GM18498 (cell line): ENCODE results near the gene ENTPD3.

Experiments
- ATAC-seq: cut with Tn5 transposase; IDR thresholded peaks from one replicate; pipeline ENCODE4 v1.9.1; 2021; ENCODE audit warnings: mild to moderate bottlenecking, moderate library complexity; ENCODE audit not compliant: unreplicated experiment

Gene ENTPD3, protein sequence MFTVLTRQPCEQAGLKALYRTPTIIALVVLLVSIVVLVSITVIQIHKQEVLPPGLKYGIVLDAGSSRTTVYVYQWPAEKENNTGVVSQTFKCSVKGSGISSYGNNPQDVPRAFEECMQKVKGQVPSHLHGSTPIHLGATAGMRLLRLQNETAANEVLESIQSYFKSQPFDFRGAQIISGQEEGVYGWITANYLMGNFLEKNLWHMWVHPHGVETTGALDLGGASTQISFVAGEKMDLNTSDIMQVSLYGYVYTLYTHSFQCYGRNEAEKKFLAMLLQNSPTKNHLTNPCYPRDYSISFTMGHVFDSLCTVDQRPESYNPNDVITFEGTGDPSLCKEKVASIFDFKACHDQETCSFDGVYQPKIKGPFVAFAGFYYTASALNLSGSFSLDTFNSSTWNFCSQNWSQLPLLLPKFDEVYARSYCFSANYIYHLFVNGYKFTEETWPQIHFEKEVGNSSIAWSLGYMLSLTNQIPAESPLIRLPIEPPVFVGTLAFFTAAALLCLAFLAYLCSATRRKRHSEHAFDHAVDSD

DNA sequence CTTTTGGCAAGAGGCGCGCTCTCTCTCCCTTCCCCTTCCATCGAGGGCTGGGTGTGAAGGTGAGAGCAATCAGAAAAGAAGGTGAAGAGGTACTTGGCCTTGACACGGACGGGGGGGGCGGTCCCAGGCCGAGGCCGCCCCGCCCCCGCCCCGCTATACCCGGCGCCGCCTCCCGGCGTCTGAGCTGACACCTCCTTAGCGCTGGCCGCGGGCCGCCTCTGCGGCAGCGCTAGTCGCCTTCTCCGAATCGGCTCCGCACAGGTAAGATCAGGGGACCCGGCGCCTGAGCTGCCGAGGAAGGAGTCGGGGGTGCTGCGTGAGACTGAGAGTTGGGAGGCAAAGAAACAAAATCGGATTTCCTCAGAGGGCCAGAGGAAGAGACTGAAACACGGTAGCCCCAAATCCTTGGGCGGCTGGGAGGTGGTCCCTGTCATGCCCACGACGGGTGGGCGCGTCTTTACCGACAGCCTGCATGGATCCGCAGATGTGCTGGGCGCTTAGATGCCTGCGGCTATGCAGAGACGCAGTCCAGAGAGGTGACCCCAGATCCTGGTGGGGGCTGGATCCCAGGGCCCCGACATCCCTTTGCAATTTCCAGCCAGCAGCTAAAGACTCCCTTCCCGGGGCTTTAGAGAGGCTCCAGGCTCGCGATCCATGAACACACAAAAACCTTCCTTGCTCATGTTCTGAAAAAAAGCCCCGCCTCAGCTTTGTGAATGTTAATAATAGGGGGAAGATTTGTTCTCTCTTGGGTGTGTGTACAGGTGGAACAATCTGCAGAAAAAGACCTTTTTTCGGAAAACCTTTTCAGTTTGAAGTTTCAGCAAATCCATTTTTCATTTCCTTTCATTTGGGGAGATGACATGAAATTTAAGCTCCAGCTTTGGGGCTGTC lies at the start of gene ENTPD3:
Gene ENTPD3, plus strand, starts transcription at position 184 of the 894 bp plus-strand sequence. CDS start 874 bp downstream, outside the sequence.
- no peak for ATAC-seq

DNA sequence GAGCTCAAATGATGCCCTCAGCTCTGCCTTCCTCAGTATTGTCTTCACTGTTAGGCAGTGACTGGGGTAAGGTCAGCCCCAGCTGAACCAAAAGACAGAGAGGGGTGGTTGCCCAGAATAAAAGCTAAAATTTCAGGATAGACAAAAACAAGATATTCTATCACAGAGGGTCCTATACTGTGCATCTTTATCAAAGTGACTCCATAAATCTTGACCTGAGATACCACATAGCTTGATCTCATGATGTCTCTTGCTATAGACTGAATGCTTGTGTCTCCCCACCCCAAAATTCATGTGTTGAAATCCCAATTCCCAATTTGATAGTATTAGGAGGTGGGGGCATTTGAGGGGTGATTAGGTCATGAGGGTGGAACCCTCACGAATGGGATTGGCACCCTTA lies 47.1 kb upstream of the ENTPD3 start:
- no peak for ATAC-seq

DNA sequence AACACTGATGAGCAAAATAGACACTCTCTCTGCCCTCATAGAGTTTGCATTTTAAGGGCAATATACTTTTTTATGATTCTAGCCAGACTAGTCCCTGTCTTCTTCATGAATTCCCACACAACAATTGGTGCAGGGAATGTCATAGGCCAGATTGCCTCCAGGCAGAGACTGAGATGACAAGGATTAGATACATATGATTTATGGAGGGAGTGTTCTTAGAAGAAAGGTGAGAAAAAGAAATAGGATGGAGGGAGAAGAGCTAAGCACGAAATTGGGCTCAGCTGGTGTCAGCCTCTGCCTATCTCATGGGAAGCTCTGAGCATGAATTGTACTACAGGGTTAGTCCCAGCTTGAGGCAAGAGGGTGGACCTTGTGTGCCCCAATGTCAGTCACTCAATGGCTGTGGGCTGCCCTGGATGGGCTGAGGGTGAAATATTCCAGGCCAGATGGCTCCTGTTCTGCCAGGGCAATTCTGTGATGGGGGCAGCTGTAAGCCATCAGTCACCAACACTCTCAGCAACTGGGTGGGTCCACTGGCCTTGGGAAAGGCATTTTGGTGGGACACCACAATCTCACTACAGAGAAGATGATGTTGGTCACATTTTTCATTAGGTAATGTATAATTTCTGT lies 46.3 kb upstream of the ENTPD3 start:
- ATAC-seq = no peak

DNA sequence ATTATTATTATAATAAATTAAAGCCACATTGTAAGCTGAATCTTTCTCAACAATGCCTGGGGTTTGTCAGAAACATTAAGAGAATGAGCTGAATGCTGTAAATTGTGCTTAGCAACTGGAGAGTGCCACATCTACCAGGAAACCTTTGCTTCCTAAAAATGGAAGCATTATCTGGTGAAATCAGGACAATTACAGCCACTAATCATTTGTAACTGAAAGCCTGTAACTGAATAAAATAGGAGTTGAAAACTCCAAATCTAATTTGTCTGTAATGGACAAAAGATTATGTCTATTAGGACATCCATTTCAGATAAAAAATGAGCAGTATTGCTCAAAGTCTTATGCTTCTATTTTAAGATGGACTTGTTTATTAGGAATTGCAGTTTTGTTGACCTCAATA lies 45.3 kb upstream of the ENTPD3 start:
- no peak for ATAC-seq

DNA sequence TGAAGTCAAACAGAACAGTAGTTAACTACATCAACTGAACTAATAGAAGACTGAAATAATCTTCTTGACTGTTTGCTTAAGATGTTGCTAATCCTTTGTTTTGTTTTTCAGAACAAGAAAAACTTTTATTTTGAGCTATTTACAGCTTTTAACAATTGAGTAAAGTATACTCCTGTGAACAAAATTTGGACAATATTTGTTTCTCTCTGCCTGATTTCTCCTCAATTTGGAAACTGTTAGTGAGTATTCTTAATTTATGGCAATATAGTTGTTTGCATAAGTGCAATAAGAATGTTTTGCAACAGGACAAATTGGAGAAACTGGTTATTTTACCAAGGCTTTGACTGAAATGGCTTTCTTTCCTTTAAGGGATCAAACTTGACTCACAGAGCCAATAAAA lies 36.5 kb upstream of the ENTPD3 start:
- ATAC-seq = no peak

DNA sequence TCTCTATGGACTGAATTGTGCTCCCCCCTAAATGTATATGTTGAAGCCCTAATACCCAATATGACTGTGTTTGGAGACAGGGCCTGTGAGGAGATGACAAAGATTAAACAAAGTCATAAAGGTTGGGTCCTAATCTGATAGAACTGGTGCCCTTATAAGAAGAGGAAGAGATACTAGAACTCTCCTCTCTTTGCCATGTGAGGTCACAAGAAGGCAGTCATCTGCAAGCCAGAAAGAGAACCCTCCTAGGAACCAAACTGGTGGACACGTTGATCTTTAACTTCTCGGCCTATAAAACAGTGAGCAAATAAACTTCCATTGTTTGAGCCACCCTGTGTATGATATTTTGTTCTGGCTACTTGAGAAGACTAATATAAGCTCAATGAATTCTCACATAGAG lies 31.6 kb upstream of the ENTPD3 start:
- ATAC-seq = no peak

DNA sequence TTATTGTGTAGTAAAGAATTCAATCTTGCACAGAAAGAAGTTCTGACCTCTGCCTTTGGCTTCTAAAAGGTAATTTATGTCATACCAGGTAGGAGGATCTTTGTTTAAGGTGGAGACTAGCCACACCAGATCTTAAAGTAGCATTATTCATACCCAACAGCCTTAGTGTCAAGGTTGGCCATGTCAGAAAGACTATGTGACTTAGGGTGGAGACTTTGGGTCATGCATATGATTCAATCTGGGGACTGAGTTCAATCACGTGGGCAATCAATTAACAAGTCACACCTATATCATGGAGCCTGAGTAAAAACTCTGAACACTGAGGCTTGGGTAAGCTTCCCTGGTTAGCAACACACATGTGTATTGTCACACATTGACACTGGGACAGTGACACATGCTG lies 28.5 kb upstream of the ENTPD3 start:
- ATAC-seq = no peak

DNA sequence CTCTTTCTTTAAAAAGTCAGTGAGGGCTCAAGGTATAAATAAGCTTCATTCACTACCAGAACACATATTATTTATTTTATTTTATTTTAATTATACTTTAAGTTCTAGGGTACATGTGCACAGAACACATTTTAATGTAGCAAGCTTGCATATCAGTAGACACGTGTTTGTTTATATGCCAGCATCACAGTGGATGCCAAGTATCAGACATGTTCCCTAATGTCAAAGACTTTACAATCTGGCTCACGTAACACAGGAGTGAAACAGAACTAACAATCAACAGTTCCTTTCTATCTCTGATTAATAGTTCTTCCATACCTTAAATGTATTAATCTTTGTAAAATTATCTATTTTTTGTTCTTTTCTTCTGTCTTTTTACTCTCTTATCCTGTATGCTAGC lies 23.3 kb upstream of the ENTPD3 start:
- ATAC-seq = no peak

DNA sequence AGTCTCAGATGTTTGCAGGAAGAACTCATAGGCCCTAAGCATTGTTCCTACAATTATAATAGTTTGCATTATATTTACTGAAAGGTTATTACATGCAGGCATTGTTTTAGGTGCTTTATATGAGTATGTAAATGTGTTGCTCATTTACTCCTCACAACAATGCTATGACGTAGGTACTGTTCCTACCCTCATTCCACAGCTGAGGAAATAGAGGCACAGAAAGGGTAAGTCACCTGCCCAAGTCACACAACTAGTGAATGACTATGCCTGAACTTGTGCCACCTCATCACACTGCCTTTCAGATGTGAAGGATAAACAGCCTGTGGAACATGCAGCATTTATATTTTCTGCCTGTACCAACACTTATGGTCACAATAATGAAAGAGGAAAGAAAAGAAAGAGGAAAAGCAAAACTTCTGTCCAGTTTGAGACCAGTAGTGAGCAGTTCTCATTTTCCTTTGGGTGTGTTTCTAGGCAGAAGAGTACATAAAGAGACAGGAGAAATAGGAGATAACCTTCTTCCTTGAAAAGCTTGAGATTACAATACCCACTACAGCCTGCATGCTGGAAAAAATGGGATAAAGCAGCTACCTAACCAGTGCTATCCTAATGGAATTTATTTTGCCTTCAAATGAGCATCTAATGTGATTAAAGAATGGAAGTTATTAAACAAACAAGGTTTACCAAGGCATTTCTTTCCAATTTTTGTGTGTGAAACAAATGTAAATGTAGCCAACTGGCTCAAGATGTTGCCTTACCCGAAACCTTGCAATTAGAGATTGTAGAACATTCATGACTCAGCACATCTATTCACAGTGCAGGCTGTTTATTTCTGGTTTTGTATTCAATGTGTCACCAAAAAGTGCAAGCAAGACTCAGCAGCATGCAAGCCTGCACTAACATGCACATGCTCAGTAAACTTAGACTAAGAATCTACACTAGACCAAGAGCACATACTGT lies 20.5 kb upstream of the ENTPD3 start:
- ATAC-seq = no peak

DNA sequence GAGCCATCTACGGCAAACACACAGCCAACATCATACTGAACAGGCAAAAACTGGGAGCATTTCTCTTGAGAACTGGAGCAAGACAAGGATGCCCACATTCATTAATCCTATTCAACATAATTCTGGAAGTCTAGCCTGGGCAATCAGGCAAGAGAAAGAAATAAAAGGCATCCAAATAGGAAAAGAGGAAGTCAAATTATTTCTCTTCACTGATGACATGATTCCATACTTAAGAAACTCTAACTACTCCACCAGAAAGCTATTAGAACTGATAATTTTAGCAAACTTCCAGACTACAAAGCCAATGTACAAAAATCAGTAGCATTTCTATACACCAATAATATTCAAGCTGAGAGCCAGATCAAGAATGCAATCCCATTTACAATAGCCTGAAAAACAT lies 17.3 kb upstream of the ENTPD3 start:
- no peak for ATAC-seq

DNA sequence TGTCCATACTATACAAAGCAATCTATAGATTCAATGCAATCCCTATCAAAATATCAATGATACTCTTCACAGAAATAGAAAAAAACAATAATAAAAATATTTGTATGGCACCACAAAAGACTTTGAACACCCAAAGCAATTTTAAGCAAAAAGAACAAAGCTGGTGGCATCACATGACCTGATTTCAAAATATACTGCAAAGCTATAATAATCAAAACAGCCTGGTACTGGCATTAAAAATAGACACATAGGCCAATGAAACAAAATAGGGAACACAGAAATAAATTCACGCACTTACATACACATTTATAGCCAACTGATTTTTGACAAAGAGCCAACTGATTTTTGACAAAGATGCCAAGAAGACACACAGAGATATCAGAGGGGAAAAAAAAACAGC lies 9.2 kb upstream of the ENTPD3 start:
- ATAC-seq = no peak

DNA sequence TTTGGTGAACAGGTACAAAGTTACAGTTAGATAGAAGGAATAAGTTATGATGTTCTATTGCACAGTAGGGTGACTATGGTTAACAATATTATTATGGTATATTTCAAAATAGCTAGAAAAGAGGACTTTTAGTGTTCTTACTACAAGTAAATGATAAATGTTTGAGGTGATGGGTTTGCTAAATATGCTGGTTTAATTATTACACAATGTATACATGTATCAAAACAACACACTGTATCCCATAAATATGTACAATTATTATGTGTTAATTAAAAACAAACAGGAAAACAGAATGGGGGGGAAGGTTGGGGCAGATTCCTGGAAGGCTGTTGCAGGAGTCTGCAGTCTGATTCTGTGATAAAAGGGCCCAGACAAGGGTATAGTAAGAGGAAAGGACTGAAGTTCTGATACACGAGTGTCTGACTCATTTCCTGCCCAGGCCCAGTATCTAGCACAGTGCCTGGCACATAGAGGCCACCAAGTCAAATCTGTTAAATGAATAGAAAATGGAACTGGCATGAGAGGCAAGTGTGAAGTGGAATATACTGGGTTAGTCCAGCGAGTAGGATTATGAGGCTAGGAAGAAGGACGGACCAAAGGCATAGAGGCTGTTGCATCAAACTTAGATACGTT lies 7.2 kb upstream of the ENTPD3 start:
- ATAC-seq = no peak

DNA sequence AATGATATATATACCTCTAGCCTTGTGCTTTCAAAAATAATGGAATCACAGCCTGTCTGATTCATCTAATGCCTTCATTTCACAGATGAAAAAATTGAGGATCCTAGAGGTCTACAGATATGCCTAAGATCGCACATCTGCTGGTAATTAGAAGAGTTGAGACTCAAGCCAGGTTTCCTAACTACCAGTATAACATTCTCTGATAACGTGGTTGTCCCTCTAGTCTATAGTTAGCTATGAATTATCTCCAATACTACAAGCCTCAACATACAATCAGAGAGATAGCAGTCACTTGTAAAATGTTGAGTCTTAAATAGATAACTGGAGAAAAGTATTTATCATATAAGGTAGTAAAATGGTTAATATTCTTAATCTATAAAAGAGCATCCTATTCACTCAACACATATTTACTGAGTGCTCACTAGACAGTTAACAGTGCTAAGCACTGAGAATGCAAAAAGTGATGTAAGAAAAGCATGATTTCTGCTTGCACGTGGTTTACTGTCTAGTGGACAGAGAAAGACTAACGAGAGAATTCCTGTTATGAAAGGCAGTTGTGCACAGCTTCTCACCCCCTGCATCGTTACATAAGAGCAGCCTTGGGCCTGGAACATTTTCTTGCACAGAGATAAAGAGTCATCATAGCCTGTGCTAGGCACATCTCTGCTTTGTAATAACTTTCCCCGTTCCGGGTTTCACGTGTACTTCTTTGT lies 4.9 kb upstream of the ENTPD3 start:
- no peak for ATAC-seq

DNA sequence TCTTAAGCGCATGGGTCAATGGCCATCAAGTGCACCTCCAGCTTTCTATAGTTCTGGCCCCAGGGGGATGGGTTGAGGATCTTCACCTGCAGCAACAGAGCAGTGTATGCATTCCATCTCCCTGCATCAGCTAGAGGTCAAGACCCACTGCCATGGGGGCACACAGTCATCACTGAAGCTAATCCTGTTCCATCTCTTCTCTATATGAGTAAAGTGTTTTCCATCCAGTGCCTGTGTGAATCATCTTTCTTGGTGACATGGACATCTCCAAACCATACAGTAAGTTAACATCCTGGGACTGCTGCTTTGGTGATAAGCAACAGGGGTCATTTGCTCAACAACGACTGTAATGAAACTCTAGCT lies 4.4 kb upstream of the ENTPD3 start:
- no peak for ATAC-seq

DNA sequence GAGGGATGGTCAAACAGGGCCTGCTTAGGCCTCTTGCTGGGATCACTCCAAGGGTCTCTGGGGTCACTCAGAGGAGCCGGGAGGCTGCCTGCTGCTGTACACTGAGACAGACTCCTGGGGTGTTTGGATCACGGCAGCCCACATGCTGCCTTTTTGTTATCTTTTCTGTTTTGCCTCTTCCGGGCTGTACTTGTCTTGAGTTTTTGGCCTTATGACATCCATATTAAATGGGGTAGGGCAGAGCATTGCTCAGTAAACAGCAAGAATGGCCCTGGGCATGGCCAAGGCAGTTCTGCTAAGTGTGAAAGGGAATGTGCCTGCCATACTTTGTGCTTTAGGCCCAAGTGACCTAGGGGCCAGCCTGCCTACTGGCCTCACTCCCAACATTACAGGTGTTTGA lies 771 bp upstream of the ENTPD3 start:
- no peak for ATAC-seq

DNA sequence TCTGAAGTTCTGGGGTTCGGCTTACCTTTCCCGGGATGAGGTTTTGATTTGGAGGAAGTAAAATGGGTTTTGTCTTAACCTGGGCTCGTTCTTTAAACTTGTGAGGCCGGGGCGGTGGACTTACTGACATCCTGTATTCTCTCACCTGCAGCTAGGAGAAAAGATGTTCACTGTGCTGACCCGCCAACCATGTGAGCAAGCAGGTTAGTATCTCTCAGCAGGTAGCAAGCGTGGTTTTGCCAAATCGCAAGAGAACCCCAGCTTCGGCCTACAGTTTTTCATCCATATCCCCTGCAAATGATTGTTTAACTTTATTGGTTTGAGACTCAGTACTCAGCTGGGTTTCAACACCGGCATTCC lies 891 bp downstream of the ENTPD3 start:
- no peak for ATAC-seq

DNA sequence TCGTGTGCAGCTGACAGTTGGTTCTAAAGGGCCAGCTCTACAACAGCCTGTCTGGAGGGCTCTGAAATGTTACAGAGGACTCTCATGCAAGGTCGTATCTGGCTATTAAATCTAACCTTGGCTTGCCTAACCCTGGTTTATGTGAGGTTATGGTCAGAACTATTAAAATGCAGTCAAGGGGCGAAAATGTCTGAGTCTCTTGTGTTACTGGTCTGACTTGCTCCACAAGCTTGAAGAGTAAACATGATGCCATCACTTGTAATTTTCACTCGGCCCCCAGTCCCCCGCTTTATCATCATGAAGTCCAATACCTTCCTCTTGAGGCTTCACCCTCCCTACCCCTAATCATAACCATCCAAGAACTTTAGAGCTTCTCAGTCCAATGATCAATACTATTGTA lies 9.4 kb downstream of the ENTPD3 start:
- ATAC-seq = no peak

DNA sequence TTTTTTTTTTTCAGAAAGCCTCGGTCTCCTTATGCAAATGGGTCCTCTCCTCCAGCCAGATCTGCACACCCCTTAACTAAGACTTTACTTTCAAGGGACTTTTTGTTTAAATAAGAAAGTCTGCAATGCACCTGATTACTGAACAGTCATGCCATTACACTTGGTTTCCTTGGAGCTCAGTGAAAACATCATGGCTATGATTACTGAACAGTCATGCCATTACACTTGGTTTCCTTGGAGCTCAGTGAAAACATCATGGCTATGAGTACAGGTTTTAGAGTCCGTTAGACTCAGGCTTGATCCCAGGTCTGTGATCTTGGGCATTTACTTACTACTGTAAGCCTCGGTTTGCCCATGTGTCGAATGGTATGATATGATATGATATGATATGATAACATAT lies 10.1 kb downstream of the ENTPD3 start:
- ATAC-seq = no peak

DNA sequence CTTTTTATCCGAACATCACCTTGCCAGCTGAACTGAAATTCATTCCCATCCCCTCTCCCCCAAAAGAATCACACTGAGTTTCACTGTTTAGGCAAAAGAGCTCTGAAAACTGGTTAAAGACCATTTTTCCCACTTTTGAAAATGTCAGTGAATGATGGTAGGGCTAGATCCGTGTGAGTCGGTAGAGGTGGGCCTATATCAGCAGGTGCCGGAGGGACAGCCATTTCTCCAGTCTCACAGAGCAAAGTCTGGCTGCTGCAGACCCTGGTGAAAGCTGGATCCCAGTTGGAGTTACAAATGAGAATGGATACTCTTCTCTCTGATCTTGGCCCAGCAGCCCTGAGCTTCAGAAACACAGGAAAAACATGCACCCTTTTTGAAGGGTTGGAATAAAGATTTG lies 10.9 kb downstream of the ENTPD3 start:
- ATAC-seq = no peak
